Glutamatergic neuron (in vitro differentiated cells): ENCODE data around the gene CD320. TPM values are rescaled to one million over a fixed set of nuclear protein-coding genes. Genes with fewer than 3 reads are reported as not detected.

Experiments
- DNase-seq: peaks from one replicate; pipeline ENCODE4 v3.0.0; 2022
- H3K27ac Mint-ChIP-seq: one replicate; pipeline ENCODE4 v1.8.0; 2020; ENCODE audit warnings: mild to moderate bottlenecking, mixed read lengths, inconsistent platforms; ENCODE audit not compliant: unreplicated experiment
- H3K27me3 Mint-ChIP-seq: one replicate; pipeline ENCODE4 v1.8.0; 2020; ENCODE audit warnings: mild to moderate bottlenecking, moderate library complexity, mixed read lengths, inconsistent platforms; ENCODE audit not compliant: unreplicated experiment
- H3K36me3 Mint-ChIP-seq: one replicate; pipeline ENCODE4 v1.8.0; 2020; ENCODE audit warnings: mild to moderate bottlenecking, mixed read lengths, inconsistent platforms; ENCODE audit not compliant: unreplicated experiment
- H3K4me1 Mint-ChIP-seq: one replicate; pipeline ENCODE4 v1.8.0; 2020; ENCODE audit warnings: mild to moderate bottlenecking, low read depth, mixed read lengths, inconsistent platforms; ENCODE audit not compliant: unreplicated experiment
- H3K4me3 Mint-ChIP-seq: one replicate; pipeline ENCODE4 v1.8.0; 2020; ENCODE audit warnings: mild to moderate bottlenecking, mixed read lengths, inconsistent platforms; ENCODE audit not compliant: unreplicated experiment
- H3K9me3 Mint-ChIP-seq: one replicate; pipeline ENCODE4 v1.8.0; 2020; ENCODE audit warnings: mild to moderate bottlenecking, moderate library complexity, mixed read lengths, inconsistent platforms; ENCODE audit not compliant: unreplicated experiment
- total RNA-seq: library from RNA; stranded (reverse); fragmentation: NEBNext Ultra II Directional; extraction: Animal tissue kit (Norgen Biotek cat#: 25700); gene quantifications from one replicate; pipeline ENCODE4 v1.2.1, GENCODE V29; 2021; ENCODE audit not compliant: unreplicated experiment
- TF ChIP-seq, protein P1 (sequence below): fragments of 200-600 bp; sonication (generic); IDR thresholded peaks from one replicate; pipeline ENCODE4 v1.5.0; 2021; ENCODE audit not compliant: partially characterized antibody, unreplicated experiment

The CD320 gene
- total RNA-seq, 1 donor from 2014 or later = 45.1 TPM

DNA sequence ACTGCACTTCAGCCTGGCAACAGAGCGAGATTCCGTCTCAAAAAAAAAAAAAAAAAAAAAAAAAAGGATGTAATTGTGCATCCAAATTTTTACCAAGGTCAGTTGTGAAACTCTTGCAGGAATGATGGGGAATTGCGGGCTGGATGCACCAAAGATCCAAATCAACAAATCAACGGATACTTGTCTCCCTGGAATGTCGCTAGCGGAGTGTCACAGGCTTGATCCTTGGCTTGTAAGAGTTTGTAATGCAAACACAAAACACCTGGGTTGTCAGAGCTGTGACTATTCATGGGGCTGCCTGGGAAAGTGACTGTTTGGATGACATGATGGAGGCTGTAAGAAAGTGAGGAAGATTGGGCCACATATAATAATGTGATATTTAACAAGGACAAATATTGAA, 30.7 kb upstream of the CD320 start:
- no peak overlapping the region for H3K27ac Mint-ChIP-seq
- no peak for DNase-seq
- peaks cover 3% of the 10 kb centered on the region for H3K9me3 Mint-ChIP-seq
- no peak overlapping the region for H3K4me3 Mint-ChIP-seq
- H3K4me1 Mint-ChIP-seq = peaks cover 6% of the 10 kb centered on the region
- H3K36me3 Mint-ChIP-seq = no peaks in the 10 kb centered on the region
- TF ChIP-seq, protein P1, sequence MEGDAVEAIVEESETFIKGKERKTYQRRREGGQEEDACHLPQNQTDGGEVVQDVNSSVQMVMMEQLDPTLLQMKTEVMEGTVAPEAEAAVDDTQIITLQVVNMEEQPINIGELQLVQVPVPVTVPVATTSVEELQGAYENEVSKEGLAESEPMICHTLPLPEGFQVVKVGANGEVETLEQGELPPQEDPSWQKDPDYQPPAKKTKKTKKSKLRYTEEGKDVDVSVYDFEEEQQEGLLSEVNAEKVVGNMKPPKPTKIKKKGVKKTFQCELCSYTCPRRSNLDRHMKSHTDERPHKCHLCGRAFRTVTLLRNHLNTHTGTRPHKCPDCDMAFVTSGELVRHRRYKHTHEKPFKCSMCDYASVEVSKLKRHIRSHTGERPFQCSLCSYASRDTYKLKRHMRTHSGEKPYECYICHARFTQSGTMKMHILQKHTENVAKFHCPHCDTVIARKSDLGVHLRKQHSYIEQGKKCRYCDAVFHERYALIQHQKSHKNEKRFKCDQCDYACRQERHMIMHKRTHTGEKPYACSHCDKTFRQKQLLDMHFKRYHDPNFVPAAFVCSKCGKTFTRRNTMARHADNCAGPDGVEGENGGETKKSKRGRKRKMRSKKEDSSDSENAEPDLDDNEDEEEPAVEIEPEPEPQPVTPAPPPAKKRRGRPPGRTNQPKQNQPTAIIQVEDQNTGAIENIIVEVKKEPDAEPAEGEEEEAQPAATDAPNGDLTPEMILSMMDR = no peak
- peaks cover 7% of the 10 kb centered on the region for H3K27me3 Mint-ChIP-seq

- H3K4me1 Mint-ChIP-seq = peaks cover 6% of the 10 kb centered on the region
- H3K4me3 Mint-ChIP-seq = no peak overlapping the region
- DNase-seq = no peak
- peaks cover 8% of the 10 kb centered on the region for H3K27me3 Mint-ChIP-seq
- TF ChIP-seq, protein P1 = no peak
- H3K9me3 Mint-ChIP-seq = peaks cover 3% of the 10 kb centered on the region
- H3K27ac Mint-ChIP-seq = no peak overlapping the region
- no peaks in the 10 kb centered on the region for H3K36me3 Mint-ChIP-seq
Measured at GRCh38 chr19:8337728-8338127, 29.6 kb upstream of the CD320 start.

DNA sequence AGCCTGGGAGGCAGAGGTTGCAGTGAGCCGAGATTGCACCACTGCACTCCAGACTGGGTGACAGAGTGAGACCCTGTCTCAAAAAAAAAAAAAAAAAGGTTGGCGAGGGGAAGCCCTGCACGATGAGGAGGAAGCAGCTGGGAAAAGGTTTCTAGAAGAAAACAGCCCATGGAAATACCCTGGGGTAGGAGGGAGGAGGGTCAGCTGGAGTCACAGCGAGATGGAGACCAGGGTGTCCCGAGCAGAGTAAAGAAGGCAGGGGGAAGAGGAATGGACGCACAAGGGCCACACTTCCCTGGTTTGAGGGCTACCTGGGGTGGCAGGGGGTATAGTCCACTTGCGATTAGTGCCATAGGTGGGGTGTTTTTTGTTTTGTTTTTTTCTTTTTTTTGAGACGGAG, 28.5 kb upstream of the CD320 start:
- Mint-ChIP-seq H3K4me1 (peaks cover 6% of the 10 kb centered on the region), H3K4me3 (no peak overlapping the region), H3K9me3 (peaks cover 3% of the 10 kb centered on the region), H3K36me3 (no peaks in the 10 kb centered on the region), H3K27ac (no peak overlapping the region), H3K27me3 (peaks cover 8% of the 10 kb centered on the region)
- no peak for DNase-seq
- TF ChIP-seq, protein P1 = no peak

DNA sequence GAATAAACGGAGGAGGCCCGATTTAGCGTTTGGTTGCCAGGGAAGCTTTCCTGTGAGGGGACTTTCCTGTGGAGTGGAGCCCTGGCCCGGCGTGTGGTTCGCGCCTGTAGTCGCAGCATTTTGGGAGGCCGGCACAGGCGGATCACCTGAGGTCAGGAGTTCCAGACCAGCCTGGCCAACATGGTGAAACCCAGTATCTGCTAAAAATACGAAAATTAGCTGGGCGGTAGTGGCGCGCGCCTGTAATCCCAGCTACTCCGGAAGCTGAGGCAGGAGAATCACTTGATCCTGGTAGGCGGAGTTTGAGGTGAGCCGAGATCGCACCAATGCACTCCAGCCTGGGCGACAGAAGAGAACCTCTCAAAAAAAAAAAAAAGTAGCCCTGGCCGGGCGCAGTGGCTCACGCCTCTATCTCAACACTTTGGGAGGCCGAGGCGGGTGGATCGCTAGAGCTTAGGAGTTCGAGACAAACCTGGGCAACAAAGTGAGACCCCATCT, 28.0 kb upstream of the CD320 start:
- peak overlapping the region; percentile 67 for H3K4me3 Mint-ChIP-seq
- H3K27ac Mint-ChIP-seq = peak overlapping the region; percentile 33
- no peak for DNase-seq

More for the DNA sequence above, 28.0 kb upstream of the CD320 start:
- H3K9me3 Mint-ChIP-seq = peaks cover 3% of the 10 kb centered on the region
- H3K36me3 Mint-ChIP-seq = no peaks in the 10 kb centered on the region
- H3K27me3 Mint-ChIP-seq = peaks cover 8% of the 10 kb centered on the region
- TF ChIP-seq, protein P1 = no peak
- peaks cover 6% of the 10 kb centered on the region for H3K4me1 Mint-ChIP-seq
